GF-D8 (cell line): ENCODE data around the gene RAD1.

Experiments used
- DNase-seq: peaks from one replicate; lab custom pipeline; 2025; lab: John Stamatoyannopoulos, UW

RAD1 gene

DNA sequence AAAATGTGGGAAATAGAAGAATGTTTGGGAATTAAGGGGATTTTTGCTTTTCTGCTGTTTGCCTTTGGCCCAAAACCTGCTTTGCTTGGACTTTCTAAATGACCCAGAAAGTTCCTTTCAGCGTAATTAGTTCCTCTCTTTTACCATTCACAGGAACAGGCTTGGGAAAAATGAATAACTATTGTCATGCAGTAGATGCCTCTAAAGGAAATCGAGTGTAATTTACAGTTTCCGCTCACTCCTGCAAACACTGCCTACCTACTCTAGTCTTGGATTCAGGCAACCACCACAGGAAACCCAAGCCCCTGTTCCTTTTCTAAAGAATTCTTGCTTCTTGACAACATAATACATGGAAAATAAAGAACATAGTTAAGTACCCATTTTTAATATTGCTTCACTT, 51.4 kb downstream of the RAD1 start:
- DNase-seq: no peak

GRCh38 chr5:34859253-34859652, 56.1 kb downstream of the RAD1 start:
- DNase-seq: no peak

DNA sequence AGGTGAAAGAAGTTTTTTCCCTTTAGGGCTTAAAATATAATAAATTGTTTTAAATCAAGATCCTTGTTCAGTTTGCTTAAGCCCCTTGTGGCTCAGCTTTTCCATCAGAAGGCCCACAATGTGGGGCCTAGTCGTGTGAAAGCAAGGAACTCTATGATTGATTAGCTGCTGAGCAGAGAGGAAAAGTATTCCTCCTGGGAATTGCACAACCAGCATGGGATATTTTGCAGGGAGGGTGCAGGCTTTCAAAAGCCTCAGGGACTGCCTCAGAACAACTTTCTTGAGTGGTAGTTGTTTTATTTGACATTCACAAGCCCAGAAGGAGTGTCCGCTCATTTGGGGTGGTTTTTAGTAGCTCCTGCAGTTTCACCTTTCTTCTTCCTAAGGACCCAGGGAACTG, 56.5 kb downstream of the RAD1 start:
- no peak for DNase-seq

GRCh38 chr5:34857894-34858293, 57.4 kb downstream of the RAD1 start:
- DNase-seq: no peak

GRCh38 chr5:34857161-34857560, 58.1 kb downstream of the RAD1 start:
- DNase-seq: no peak
